GM23248 (cell line): ENCODE measurements around the gene UBE3B. TPM values are rescaled to one million over a fixed set of nuclear protein-coding genes. Genes with fewer than 3 reads are reported as not detected.

Experiments used
- DNase-seq: peaks from one replicate; pipeline ENCODE4 v3.0.0-alpha.2; 2015
- H2AFZ ChIP-seq: fragments of 200-600 bp; sonication (generic); 2 replicates; pipeline ENCODE4 v1.6.1; 2016; ENCODE audit warnings: antibody characterized with exemption
- H3F3A ChIP-seq: fragments of 200-600 bp; sonication (generic); 2 replicates; pipeline ENCODE4 v1.6.1; 2016; ENCODE audit warnings: mild to moderate bottlenecking, antibody characterized with exemption, mixed run types; ENCODE audit not compliant: insufficient read depth
- H3K27ac ChIP-seq: fragments of 200-600 bp; sonication (generic); 2 replicates; pipeline ENCODE4 v1.5.1; 2016; ENCODE audit warnings: mild to moderate bottlenecking
- H3K27me3 ChIP-seq: fragments of 200-600 bp; sonication (generic); replicated peaks from 2 replicates; pipeline ENCODE4 v1.6.1; 2016; ENCODE audit warnings: mild to moderate bottlenecking; ENCODE audit not compliant: insufficient read depth
- H3K36me3 ChIP-seq: fragments of 200-600 bp; sonication (generic); 2 replicates; pipeline ENCODE4 v1.6.1; 2016; ENCODE audit warnings: low read depth, mild to moderate bottlenecking
- H3K4me1 ChIP-seq: fragments of 200-600 bp; sonication (generic); 2 replicates; pipeline ENCODE4 v1.6.1; 2016; ENCODE audit warnings: mild to moderate bottlenecking; ENCODE audit not compliant: insufficient read depth
- H3K4me2 ChIP-seq: fragments of 200-600 bp; sonication (generic); one replicate; pipeline ENCODE4 v1.6.1; 2016; ENCODE audit warnings: mild to moderate bottlenecking; ENCODE audit not compliant: unreplicated experiment
- H3K4me3 ChIP-seq: fragments of 200-600 bp; sonication (generic); 2 replicates; pipeline ENCODE4 v1.5.1; 2016; ENCODE audit warnings: mild to moderate bottlenecking
- H3K79me2 ChIP-seq: fragments of 200-600 bp; sonication (generic); 2 replicates; pipeline ENCODE4 v1.6.1; 2016; ENCODE audit warnings: mild to moderate bottlenecking; ENCODE audit not compliant: insufficient read depth
- H3K9ac ChIP-seq: fragments of 200-600 bp; sonication (generic); 2 replicates; pipeline ENCODE4 v1.6.1; 2016; ENCODE audit warnings: mild to moderate bottlenecking
- H3K9me2 ChIP-seq: fragments of 200-600 bp; sonication (generic); 2 replicates; pipeline ENCODE4 v1.6.1; 2016; ENCODE audit warnings: mixed run types, mild to moderate bottlenecking, moderate library complexity; ENCODE audit not compliant: insufficient read depth
- H3K9me3 ChIP-seq: fragments of 200-600 bp; sonication (generic); one replicate; pipeline ENCODE4 v1.6.1; 2017; ENCODE audit warnings: low read depth
- H4K20me1 ChIP-seq: fragments of 200-600 bp; sonication (generic); 2 replicates; pipeline ENCODE4 v1.6.0; 2016; ENCODE audit not compliant: insufficient read depth
- EZH2 ChIP-seq: fragments of 200-600 bp; sonication (generic); IDR thresholded peaks from 2 replicates; pipeline ENCODE4 v1.6.1; 2018; ENCODE audit warnings: antibody characterized with exemption, mild to moderate bottlenecking; ENCODE audit not compliant: insufficient read depth, poor library complexity, severe bottlenecking
- EZH2phosphoT487 ChIP-seq: fragments of 200-600 bp; sonication (generic); IDR thresholded peaks from 2 replicates; pipeline ENCODE4 v1.6.1; 2018; ENCODE audit warnings: antibody characterized with exemption, moderate library complexity, mild to moderate bottlenecking, low read depth; ENCODE audit not compliant: insufficient read depth
- WGBS, 2 experiments: methylation state at CpG; one replicate each; pipeline ENCODE4 v1.1.6; 2015 to 2017; ENCODE audit warnings: low lambda C conversion rate in 2 of 2, low coverage in 1 of 2; ENCODE audit errors: missing lambda C conversion rate in 2 of 2; 5-methylcytosine and 5-hydroxymethylcytosine counted together
- in situ Hi-C: fragments of 300-500 bp; cut with MboI; formaldehyde crosslinking; loops from 2 replicates; pipeline ENCODE4 v1.15.0; 2020
- polyA plus RNA-seq: library from polyadenylated mRNA; unstranded; fragments of >200 nt; fragmentation: Nextera tagmentation; extraction: Ambion mirVana; gene quantifications from 2 replicates; pipeline ENCODE4 v1.2.1, GENCODE V29; 2016
- total RNA-seq: library from RNA; depleted of rRNA; stranded (reverse); fragments of >200 nt; shearing (Covaris generic); gene quantifications from 2 replicates; pipeline ENCODE4 v1.2.3, GENCODE V29; 2014

UBE3B gene
- total and polyA plus RNA-seq, 2 experiments from 2014 or later, result 32.0 to 38.3 TPM

DNA sequence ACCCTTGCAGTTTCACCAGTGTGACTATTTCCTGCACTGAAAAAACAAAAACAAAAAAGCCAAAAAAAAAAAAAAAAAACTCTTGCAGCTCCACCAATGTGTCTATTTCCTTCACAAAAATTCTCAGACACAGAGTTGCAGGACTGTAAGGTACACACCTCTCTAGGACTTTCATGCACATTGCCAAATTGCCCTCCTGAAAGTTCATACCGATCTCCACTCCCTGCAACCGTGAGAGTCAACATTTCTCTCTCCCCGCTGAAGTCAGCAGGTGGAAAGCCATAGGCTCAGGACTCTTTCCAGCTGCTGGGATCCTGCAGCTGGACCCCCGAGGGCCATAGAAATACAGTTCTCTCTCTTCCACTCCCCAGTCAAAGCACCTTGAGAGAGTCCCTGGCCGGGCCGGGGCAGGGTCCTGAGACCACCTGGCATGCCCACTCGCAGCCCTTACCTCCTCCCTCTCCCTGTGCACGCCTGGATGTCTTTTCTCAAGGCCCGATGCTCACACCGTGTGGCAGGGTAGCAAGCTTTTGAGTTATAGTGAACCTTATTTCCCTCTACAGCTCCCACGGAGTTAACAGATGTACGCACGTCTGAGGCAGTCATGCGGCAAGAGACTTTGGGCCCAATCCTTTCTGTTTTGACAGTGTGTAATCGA, 72.3 kb downstream of the UBE3B start:
- Histone ChIP-seq H3K9ac (no peak overlapping the region), H3K4me2 (no peak overlapping the region), H3K27me3 (peaks cover 39% of the 10 kb centered on the region), H3K4me3 (no peak overlapping the region), H3K4me1 (peaks cover 13% of the 10 kb centered on the region), H3K9me3 (no peaks in the 10 kb centered on the region), H4K20me1 (no peaks in the 10 kb centered on the region), H3K36me3 (no peaks in the 10 kb centered on the region), H3K27ac (no peak overlapping the region), H3K79me2 (no peaks in the 10 kb centered on the region), H3K9me2 (no peaks in the 10 kb centered on the region), H3F3A (0 out of 2 replicates have a peak, but pooled peaks cover 2% of the 10 kb centered on the region), H2AFZ (no peak overlapping the region)
- 31 to 32% methylated on average over 15 of the region's 15 CpGs for WGBS, 2 experiments
- in situ Hi-C loops, result no loop called here
- no peak for DNase-seq
- no peak for TF ChIP-seq EZH2phosphoT487
- no peak for TF ChIP-seq EZH2

DNA sequence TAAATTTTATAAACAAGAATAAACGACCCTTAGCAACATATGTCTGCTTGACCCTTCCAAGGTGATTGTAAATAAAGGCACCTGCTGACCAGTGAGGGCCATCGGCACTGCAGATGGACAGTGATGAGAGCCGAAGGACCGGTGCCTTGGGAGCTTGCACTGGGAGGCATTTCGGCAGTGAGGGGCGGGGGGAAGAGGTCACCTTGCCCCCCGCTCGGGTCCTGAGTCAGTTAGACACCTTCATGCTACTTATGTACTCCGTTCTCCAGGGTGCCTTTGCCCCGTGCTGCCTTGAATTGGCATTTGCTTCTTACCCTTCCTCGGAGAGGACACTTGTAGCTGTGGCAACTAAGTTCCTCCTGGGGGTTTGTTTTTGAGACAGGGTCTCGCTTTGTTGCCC, 72.8 kb downstream of the UBE3B start:
- Histone ChIP-seq H3K27me3 (peaks cover 44% of the 10 kb centered on the region), H3K36me3 (no peaks in the 10 kb centered on the region), H3K9me3 (no peaks in the 10 kb centered on the region), H3K27ac (no peak overlapping the region), H4K20me1 (no peaks in the 10 kb centered on the region), H2AFZ (no peak overlapping the region), H3K4me2 (no peak overlapping the region), H3K9me2 (no peaks in the 10 kb centered on the region), H3K4me1 (peaks cover 7% of the 10 kb centered on the region), H3F3A (no peaks in the 10 kb centered on the region), H3K4me3 (no peak overlapping the region), H3K9ac (no peak overlapping the region), H3K79me2 (no peaks in the 10 kb centered on the region)
- in situ Hi-C loops, result no loop called here
- no peak for DNase-seq
- TF ChIP-seq EZH2 (no peak), EZH2phosphoT487 (no peak)
- WGBS, 2 experiments, result 60 to 66% methylated on average over 12 of the region's 12 CpGs

GRCh38 chr12:109551108-109551507, 73.7 kb downstream of the UBE3B start:
- Histone ChIP-seq H3K36me3 (no peaks in the 10 kb centered on the region), H2AFZ (no peak overlapping the region), H3K79me2 (no peaks in the 10 kb centered on the region), H3K27ac (no peak overlapping the region), H3K4me1 (0 out of 2 replicates have a peak, but pooled peaks cover 4% of the 10 kb centered on the region), H3K9ac (no peak overlapping the region), H3F3A (no peaks in the 10 kb centered on the region), H3K4me2 (no peak overlapping the region), H3K9me3 (no peaks in the 10 kb centered on the region), H3K4me3 (no peak overlapping the region), H3K27me3 (peaks cover 47% of the 10 kb centered on the region), H3K9me2 (no peaks in the 10 kb centered on the region), H4K20me1 (no peaks in the 10 kb centered on the region)
- no peak for DNase-seq
- WGBS, 2 experiments, result 69 to 77% methylated on average over 6 of the region's 6 CpGs
- TF ChIP-seq EZH2 (no peak), EZH2phosphoT487 (no peak)
- in situ Hi-C loops, result no loop called here

DNA sequence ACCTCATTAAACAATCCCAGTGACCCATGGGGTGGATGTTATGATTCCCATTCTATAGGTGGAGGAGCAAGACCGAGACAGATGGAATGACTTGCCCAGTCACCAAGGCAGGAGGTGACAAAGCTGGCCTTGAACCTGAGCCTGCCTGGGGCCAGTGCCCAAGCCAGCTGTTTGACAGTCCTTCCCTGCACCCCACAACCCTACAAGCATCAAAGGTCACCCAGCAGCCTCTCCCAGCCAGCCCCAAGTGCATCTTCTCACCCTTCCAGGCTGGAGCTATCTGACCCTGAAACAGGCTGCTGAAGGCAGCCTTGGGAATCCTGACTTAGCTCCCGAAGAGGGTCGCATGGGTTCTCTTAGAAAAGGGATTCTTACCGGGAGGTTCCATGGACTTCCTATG, 75.5 kb downstream of the UBE3B start:
- Histone ChIP-seq H3F3A (no peaks in the 10 kb centered on the region), H3K9me3 (no peaks in the 10 kb centered on the region), H4K20me1 (no peaks in the 10 kb centered on the region), H3K4me1 (0 out of 2 replicates have a peak, but pooled peaks cover 4% of the 10 kb centered on the region), H3K4me2 (no peak overlapping the region), H3K27ac (no peak overlapping the region), H3K79me2 (no peaks in the 10 kb centered on the region), H3K27me3 (peaks cover 47% of the 10 kb centered on the region), H2AFZ (no peak overlapping the region), H3K9ac (no peak overlapping the region), H3K36me3 (no peaks in the 10 kb centered on the region), H3K9me2 (no peaks in the 10 kb centered on the region), H3K4me3 (no peak overlapping the region)
- no peak for DNase-seq
- TF ChIP-seq EZH2, result peak; percentile 6
- no peak for TF ChIP-seq EZH2phosphoT487
- WGBS, 2 experiments, result 40 to 43% methylated on average over 4 of the region's 4 CpGs
- in situ Hi-C loops, result no loop called here

DNA sequence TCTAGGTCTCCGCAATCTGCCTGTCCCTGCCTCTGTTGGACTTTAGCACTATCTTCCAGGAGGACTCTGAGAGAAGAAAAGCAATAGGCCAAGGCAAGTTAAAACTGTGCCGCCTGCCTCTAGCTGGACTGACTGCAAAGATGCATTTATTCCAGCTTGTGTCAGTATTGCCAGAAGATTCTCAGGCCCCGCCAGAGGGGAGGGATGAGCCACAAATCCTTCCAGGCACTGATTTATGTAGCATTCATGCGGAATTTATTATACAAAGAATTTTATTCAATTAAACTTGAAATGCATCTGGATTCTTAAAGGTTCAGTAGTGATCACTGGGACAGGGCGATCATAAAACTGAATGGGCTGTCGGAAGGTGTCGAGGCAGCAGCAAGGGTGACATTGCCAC, 76.0 kb downstream of the UBE3B start:
- H3K79me2 ChIP-seq, result no peaks in the 10 kb centered on the region
- no peaks in the 10 kb centered on the region for H3K9me3 ChIP-seq
- 0 out of 2 replicates have a peak, but pooled peaks cover 4% of the 10 kb centered on the region for H3K4me1 ChIP-seq
- H3K27ac ChIP-seq, result no peak overlapping the region
- H3K9me2 ChIP-seq, result no peaks in the 10 kb centered on the region
- H3K4me2 ChIP-seq, result no peak overlapping the region
- no peaks in the 10 kb centered on the region for H3F3A ChIP-seq
- H3K27me3 ChIP-seq, result peaks cover 47% of the 10 kb centered on the region
- no peak overlapping the region for H3K4me3 ChIP-seq
- H4K20me1 ChIP-seq, result no peaks in the 10 kb centered on the region
- TF ChIP-seq EZH2phosphoT487, result no peak
- no peak for TF ChIP-seq EZH2
- H3K9ac ChIP-seq, result no peak overlapping the region
- peak; percentile 19 for DNase-seq
- no peaks in the 10 kb centered on the region for H3K36me3 ChIP-seq
- no peak overlapping the region for H2AFZ ChIP-seq
- WGBS, 2 experiments, result 13 to 16% methylated on average over 7 of the region's 7 CpGs
- in situ Hi-C loops, result no loop called here
